A673 (cell line): ENCODE measurements around the gene GPR27. TPM values are rescaled to one million over a fixed set of nuclear protein-coding genes. Genes with fewer than 3 reads are reported as not detected.

Experiments
- BruUV-seq: library from RNA; stranded (reverse); fragments of 400-500 nt; replicated peaks from 2 replicates; lab custom pipeline; 2021; lab: Mats Ljungman, UMichigan
- CTCF ChIA-PET: fragments of 300-600 bp; sonication (Branson Sonifier 250); formaldehyde crosslinking; loops from one replicate; lab custom pipeline; 2022; ENCODE audit warnings: antibody characterized with exemption; lab: Charles Lee
- POLR2A ChIA-PET: fragments of 300-600 bp; sonication (Branson Sonifier 250); formaldehyde crosslinking; loops from one replicate; lab custom pipeline; 2022; ENCODE audit warnings: antibody characterized with exemption; ENCODE audit not compliant: low non-redundant PET; lab: Charles Lee
- DNase-seq: peaks from one replicate; pipeline ENCODE4 v3.0.0-alpha.2; 2015; ENCODE audit warnings: low spot score
- H3K27ac ChIP-seq: fragments of 200-600 bp; sonication (generic); 2 replicates; pipeline ENCODE4 v1.5.1; 2016; ENCODE audit warnings: mixed run types, low read depth, mild to moderate bottlenecking, mixed read lengths, antibody characterized with exemption, low read length; ENCODE audit not compliant: poor library complexity, severe bottlenecking
- H3K27me3 ChIP-seq: fragments of 200-600 bp; sonication (generic); replicated peaks from 2 replicates; pipeline ENCODE4 v1.6.1; 2017; ENCODE audit warnings: mixed run types, low read depth, mild to moderate bottlenecking, mixed read lengths, antibody characterized with exemption, low read length; ENCODE audit not compliant: insufficient read depth, poor library complexity
- H3K36me3 ChIP-seq: fragments of 200-600 bp; sonication (generic); 2 replicates; pipeline ENCODE4 v1.6.1; 2016; ENCODE audit warnings: mixed run types, mild to moderate bottlenecking, mixed read lengths, antibody characterized with exemption, low read length; ENCODE audit not compliant: insufficient read depth, poor library complexity, severe bottlenecking
- H3K4me1 ChIP-seq: fragments of 200-600 bp; sonication (generic); 2 replicates; pipeline ENCODE4 v1.6.1; 2017; ENCODE audit warnings: mixed run types, mild to moderate bottlenecking, mixed read lengths, antibody characterized with exemption, low read length; ENCODE audit not compliant: insufficient read depth, poor library complexity, severe bottlenecking
- H3K4me3 ChIP-seq: fragments of 200-600 bp; sonication (generic); 2 replicates; pipeline ENCODE4 v1.5.1; 2016; ENCODE audit warnings: low read depth, mixed run types, mild to moderate bottlenecking, mixed read lengths, low read length; ENCODE audit not compliant: poor library complexity, severe bottlenecking
- H3K9me3 ChIP-seq: fragments of 200-600 bp; sonication (generic); 2 replicates; pipeline ENCODE4 v1.6.1; 2016; ENCODE audit warnings: mixed run types, low read depth, mild to moderate bottlenecking, mixed read lengths, antibody characterized with exemption, low read length; ENCODE audit not compliant: poor library complexity, severe bottlenecking
- CTCF ChIP-seq: fragments of 300-800, 200-600 bp; sonication (generic); conservative IDR thresholded peaks from 2 replicates; pipeline ENCODE4 v1.5.1; 2017; ENCODE audit warnings: low read depth, mild to moderate bottlenecking, antibody characterized with exemption, low read length, moderate library complexity, mixed read lengths
- EZH2 ChIP-seq: fragments of 200-600 bp; sonication (generic); IDR thresholded peaks from 2 replicates; pipeline ENCODE4 v1.6.1; 2017; ENCODE audit warnings: borderline replicate concordance, low read depth, mild to moderate bottlenecking, mixed read lengths, antibody characterized with exemption, low read length; ENCODE audit not compliant: poor library complexity, severe bottlenecking
- intact Hi-C: fragments of 100-400 bp; cut with micrococcal nuclease; formaldehyde crosslinking; loops from one replicate; pipeline ENCODE4 v1.10.0; 2022; ENCODE audit not compliant: unreplicated experiment
- total RNA-seq: library from RNA; stranded (reverse); gene quantifications from 2 replicates; pipeline ENCODE4 v1.2.3, GENCODE V29; 2021

GPR27 gene
- total RNA-seq, 1 experiment from 2014 or later: 6.4 TPM

GRCh38 chr3:71776538-71776937 is 22.9 kb downstream of the GPR27 start:
- Histone ChIP-seq H3K4me3 (no peak overlapping the region), H3K4me1 (peaks cover 5% of the 10 kb centered on the region), H3K27ac (no peak overlapping the region), H3K9me3 (no peaks in the 10 kb centered on the region), H3K36me3 (no peaks in the 10 kb centered on the region), H3K27me3 (no peaks in the 10 kb centered on the region)
- no peak for DNase-seq
- POLR2A ChIA-PET: no interaction called here
- TF ChIP-seq CTCF (no peak), EZH2 (no peak)
- CTCF ChIA-PET: no interaction called here
- no TSS peak for BruUV-seq
- intact Hi-C loops: no loop called here

DNA sequence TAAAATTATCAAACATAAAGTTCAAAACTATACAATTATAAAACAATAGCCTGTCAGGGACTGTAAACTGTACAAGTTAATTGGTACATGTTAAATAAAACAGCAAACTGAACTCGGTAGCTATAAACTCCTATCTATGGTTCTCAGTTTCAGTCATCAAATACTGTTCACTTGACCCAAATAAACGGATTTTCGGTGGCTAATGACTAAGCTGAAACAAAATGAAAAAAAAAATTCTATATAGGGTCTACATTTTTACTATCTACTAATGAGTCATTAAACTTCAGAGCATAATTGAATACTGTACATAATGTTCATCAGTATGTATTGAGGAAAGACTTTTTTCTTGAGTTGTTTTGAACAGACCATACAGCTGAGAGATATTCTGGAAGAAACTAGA is 24.7 kb downstream of the GPR27 start:
- Histone ChIP-seq H3K27ac (no peak overlapping the region), H3K36me3 (no peaks in the 10 kb centered on the region), H3K27me3 (peaks cover 6% of the 10 kb centered on the region), H3K4me3 (no peak overlapping the region), H3K4me1 (peaks cover 9% of the 10 kb centered on the region), H3K9me3 (no peaks in the 10 kb centered on the region)
- POLR2A ChIA-PET: no interaction called here
- intact Hi-C loops: no loop called here
- TF ChIP-seq EZH2 (no peak), CTCF (no peak)
- BruUV-seq: no TSS peak
- CTCF ChIA-PET: interaction anchor here (0.6 kb wide), 1 partner anchor 77 kb away, joined by 3 read pairs; no protein-coding TSS in a partner anchor
- no peak for DNase-seq

DNA sequence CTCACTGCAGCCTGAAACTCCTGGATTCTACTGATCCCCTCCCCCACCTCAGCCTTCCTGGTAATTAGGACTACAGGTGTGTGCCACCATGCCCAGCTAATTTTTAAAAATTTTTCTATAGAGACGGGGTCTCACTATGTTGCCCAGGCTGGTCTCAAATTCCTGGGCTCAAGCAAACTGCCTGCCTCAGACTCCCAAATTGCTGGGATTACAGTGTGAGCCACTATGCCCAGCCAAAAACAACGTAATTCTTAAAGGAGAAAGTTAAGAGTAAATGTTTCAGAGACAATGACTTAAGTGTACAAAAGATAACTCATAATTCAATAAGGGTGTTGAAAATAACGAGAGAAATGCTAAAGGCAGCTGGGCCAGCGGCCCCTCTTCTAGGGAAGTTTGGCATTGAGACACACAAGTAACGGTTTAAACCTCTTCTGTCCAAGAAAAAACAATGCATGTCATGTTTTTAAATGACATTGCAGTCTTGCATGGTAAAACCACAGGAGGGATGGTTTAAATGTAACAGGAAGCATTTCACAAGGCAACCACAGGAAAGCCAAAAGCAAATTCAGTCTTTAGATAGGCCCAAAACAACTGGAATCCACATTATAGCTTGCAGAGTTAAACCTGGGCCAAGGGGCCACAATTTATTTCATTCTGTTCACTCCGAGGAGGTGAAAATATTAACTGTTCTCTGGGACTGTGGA is 26.2 kb downstream of the GPR27 start:
- Histone ChIP-seq H3K9me3 (no peaks in the 10 kb centered on the region), H3K4me1 (peaks cover 10% of the 10 kb centered on the region), H3K4me3 (no peak overlapping the region), H3K27ac (peak overlapping the region; percentile 30), H3K36me3 (no peaks in the 10 kb centered on the region), H3K27me3 (peaks cover 19% of the 10 kb centered on the region)
- CTCF ChIA-PET: no interaction called here
- DNase-seq: peak; percentile 53
- TF ChIP-seq EZH2: no peak
- TF ChIP-seq CTCF: no peak
- POLR2A ChIA-PET: interaction anchor here (0.6 kb wide), 1 partner anchor 886 kb away, joined by 3 read pairs; no protein-coding TSS in a partner anchor
- intact Hi-C loops: no loop called here
- BruUV-seq: no TSS peak
